ENCODE data around the gene GUK1.
A peak's percentile ranks its signal among the peaks of the same experiment; 100 is the strongest.

GUK1 gene

DNA sequence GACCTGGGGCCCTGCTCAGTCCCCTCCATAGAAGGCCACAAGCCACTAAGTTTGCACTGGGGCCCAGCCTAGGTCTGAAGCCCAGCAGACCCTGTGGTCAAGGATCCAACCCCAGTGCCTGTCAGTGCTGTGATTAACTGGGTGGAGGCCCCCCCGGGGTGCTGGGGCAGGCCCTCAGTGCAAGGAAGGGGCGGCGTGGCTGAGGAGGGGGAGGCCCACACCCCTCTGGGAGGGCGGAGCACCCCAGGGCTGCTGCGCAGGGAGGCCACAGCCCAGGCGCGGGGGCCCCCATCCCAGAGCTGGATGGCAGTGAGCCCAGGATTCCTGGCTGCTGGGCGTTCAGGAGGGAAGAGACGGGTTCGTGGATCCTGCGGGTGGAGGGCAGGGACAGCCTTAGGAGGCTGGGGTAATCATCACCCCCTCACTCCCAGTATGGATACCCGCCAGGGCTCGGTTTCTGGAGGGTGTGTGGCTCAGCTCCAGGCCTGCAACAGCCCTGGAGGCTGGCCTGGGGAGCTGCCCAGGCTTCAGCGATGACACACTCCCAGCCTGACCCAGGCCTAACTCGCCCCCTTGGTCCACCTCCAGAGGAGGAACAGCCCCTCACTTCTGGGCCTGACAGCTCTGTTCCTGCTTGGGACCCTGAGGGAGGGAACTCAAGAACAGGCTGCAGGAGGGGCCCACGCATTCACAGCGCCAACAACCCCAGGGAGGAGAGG lies 10.5 kb downstream of the GUK1 start:
- peak; percentile 88 for DNase-seq (ENCODE audit: low read depth)

DNA sequence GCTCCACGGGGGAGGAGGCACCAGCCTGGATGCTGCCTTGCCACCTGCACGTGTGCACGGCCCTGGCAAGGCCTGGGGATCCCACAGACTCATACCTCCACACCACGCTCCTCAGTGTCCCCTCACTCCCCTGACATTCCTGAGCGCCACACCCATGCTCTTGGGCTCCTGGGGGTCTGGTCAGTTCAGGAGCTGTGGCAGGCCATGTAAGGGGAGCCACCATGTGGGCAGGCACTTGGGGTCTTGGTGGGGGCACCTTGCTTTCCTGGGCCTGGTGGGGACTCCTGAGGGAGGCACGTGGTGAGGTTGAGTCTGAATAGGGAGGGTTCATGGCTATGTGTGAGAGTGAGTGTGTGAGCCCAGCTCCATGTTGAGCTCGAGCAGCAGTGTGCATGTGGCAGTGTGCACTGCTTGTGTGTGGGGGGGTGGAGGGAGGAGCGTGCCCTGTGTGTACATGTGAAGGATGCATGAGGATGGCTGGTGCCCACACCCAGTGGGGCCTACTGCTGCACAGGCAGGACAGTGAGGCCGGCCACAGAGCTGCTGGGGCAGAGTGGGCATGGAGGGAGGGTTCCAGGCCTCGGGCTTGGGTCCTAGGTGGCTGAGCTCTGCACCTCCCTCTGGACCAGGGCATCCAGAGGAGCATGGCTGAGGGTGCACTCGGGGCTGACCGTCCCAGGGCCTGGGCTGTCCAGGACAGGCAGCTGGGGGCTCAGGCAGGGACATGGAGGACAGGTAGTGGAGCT lies 11.3 kb downstream of the GUK1 start:
- no peak for DNase-seq (ENCODE audit: low read depth)

- no peak for DNase-seq (ENCODE audit: low read depth)
Measured at GRCh38 chr1:228152097-228152917, 12.2 kb downstream of the GUK1 start.

DNA sequence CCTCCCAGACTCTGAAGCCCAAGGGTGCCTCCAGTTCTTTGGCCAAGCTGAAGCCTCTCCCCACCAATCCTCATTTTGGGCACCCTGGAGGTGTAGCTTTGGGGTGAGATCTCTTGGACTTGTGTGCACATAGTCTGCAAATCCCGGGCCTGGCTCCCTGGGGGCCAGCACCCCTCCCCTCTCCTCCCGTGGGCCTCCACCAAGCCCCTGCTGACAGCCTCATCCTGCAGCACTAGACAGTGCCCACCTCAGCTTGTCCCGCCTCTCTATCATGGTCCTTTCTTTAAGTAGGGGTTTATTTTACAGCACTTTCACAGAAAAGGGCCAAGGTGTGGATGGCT lies 12.8 kb downstream of the GUK1 start:
- no peak for DNase-seq (ENCODE audit: low read depth)

DNA sequence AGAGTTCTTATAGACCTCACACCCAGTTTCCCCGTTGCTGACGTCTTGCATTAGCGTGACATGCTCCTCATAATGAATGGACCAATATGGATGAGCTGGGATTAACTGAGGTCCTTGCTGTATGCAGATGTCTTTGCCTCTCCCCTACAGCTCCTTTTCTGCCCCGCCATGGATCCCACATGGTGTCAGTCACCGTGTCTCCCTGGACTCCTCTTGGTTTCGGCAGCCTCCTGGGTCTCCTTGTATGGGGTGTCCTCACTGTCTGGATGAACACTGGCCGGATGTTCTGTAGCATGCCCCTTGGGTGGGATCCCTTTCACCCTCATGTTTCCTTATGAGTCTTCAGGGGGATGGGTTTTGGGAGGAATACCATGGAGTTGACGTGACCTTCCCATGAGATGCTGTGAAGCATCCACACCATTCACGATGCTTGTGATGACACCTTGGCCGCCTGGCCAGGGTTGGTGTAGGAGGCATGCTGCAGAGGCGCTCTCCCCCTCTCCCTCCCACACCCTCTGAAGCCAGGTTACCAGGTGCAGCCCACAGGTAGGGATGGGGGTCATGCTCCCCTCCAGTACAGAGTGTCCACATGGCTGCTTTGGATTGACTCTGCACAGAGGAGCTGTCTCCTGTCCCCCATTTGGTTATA lies 14.1 kb downstream of the GUK1 start:
- no peak for DNase-seq (ENCODE audit: low read depth)

GRCh38 chr1:228154670-228155571 lies 14.8 kb downstream of the GUK1 start:
- no peak for DNase-seq (ENCODE audit: low read depth)

GRCh38 chr1:228155596-228156514 lies 15.8 kb downstream of the GUK1 start:
- DNase-seq (ENCODE audit: low read depth): no peak

- DNase-seq (ENCODE audit: low read depth): no peak
Measured at GRCh38 chr1:228156515-228156881, 16.4 kb downstream of the GUK1 start.

GRCh38 chr1:228156941-228157728 lies 17.1 kb downstream of the GUK1 start:
- DNase-seq (ENCODE audit: low read depth): no peak

DNA sequence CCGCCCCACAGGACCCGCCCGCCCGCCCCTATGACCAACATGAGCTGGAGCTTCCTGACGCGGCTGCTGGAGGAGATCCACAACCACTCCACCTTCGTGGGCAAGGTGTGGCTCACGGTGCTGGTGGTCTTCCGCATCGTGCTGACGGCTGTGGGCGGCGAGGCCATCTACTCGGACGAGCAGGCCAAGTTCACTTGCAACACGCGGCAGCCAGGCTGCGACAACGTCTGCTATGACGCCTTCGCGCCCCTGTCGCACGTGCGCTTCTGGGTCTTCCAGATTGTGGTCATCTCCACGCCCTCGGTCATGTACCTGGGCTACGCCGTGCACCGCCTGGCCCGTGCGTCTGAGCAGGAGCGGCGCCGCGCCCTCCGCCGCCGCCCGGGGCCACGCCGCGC lies 17.6 kb downstream of the GUK1 start:
- DNase-seq (ENCODE audit: low read depth): no peak

DNA sequence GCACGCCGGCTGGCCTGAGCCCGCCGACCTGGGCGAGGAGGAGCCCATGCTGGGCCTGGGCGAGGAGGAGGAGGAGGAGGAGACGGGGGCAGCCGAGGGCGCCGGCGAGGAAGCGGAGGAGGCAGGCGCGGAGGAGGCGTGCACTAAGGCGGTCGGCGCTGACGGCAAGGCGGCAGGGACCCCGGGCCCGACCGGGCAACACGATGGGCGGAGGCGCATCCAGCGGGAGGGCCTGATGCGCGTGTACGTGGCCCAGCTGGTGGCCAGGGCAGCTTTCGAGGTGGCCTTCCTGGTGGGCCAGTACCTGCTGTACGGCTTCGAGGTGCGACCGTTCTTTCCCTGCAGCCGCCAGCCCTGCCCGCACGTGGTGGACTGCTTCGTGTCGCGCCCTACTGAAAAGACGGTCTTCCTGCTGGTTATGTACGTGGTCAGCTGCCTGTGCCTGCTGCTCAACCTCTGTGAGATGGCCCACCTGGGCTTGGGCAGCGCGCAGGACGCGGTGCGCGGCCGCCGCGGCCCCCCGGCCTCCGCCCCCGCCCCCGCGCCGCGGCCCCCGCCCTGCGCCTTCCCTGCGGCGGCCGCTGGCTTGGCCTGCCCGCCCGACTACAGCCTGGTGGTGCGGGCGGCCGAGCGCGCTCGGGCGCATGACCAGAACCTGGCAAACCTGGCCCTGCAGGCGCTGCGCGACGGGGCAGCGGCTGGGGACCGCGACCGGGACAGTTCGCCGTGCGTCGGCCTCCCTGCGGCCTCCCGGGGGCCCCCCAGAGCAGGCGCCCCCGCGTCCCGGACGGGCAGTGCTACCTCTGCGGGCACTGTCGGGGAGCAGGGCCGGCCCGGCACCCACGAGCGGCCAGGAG lies 18.3 kb downstream of the GUK1 start:
- DNase-seq (ENCODE audit: low read depth): no peak

- no peak for DNase-seq (ENCODE audit: low read depth)
Measured at GRCh38 chr1:228159008-228159665, 19.1 kb downstream of the GUK1 start.

DNA sequence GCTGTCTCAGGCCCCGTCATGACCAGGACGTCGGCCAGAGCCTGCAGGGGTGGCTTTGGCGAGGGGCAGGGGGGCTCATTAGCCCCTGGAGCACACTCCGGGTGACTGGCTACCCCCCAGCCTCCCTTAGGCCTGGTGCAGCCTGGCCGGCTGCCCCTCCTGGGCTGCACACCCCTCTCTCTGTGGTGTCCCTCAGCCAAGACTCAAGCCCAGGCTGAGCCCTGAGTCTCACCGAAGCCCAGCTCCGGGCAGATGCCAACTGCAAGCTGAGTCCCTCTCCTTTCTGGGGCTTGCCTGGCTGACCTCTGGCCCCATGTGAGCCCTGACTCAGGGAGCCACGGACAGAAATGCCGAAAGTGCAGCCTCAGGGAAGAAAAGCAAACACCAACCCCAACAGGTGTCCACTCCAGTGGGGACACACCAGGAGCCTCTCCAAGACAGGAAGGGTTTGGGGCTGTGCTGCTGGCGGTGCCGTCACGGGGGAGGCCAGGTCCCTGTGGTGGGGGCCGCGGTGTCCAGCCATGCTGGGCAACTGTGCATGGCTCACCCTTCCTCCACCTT lies 20.2 kb downstream of the GUK1 start:
- no peak for DNase-seq (ENCODE audit: low read depth)

DNA sequence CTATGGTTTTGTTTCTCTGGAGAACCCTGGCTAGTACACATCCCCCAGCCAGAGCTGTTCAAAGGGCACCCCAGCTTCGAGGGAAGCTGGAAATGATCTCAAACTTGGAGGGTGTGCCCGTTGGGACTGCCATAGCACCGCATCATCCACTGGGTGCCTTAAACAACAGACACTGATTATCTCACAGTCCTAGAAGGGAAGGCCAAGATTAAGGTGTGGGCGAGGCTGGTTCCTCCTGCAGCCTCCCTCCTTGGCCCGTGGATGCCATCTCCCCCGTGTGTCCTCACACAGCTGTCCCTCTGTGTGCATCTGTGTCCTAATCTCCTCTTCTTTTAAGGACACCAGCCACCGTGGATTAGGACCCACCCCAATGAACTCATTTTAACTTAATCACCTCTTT lies 21.3 kb downstream of the GUK1 start:
- DNase-seq (ENCODE audit: low read depth): no peak

DNA sequence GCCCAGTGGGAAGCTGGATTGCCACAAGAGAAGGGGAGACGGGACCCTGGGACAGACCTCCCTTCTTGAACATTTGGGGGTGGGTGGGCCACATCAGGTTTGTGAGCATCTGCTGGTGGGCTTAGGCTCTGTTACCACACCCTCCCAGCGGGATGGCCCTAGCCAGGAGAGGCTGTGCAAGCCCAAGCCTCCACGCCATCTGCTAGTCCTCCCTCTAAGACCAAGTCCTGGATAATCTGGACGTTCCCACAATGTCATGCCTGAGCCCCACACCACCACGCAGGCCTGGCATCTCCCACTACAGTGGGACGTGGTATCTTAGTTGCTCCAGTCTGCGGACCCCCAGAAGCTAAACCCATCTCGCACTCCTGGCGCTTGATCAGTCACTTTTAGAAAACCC lies 21.8 kb downstream of the GUK1 start:
- DNase-seq (ENCODE audit: low read depth): no peak

- no peak for DNase-seq (ENCODE audit: low read depth)
Measured at GRCh38 chr1:228162286-228163006, 22.4 kb downstream of the GUK1 start.

All from amniotic epithelial cell (primary cell).